ENCODE data around the gene GPC3.

The GPC3 gene

GRCh38 chrX:133569217-133569616, 416.2 kb downstream of the GPC3 start (continued):
- TF ChIP-seq ZBTB49 (tag by site-specific recombination; IDR thresholded peaks at IDR 0.05; ENCODE audit: low read depth) (no peak), ZNF366 (tag by site-specific recombination; conservative IDR thresholded peaks at IDR 0.05) (no peak), ZNF10 (tag by site-specific recombination; IDR thresholded peaks at IDR 0.05) (no peak), PRDM1 (tag by site-specific recombination; IDR thresholded peaks at IDR 0.05) (no peak), ZNF629 (tag by site-specific recombination; IDR thresholded peaks at IDR 0.05) (no peak), ZNF747 (tag by site-specific recombination; IDR thresholded peaks at IDR 0.05) (no peak), ZBTB20 (tag by site-specific recombination; IDR thresholded peaks at IDR 0.05) (no peak), ZNF433 (tag by site-specific recombination; IDR thresholded peaks at IDR 0.05; ENCODE audit: low read depth) (no peak)

- Histone ChIP-seq H3K36me3 (ENCODE audit: control insufficient read depth in 2 of 2, insufficient read depth in 1 of 2, low read length in 2 of 2) (no peaks in the 10 kb centered on the region), H3K4me3 (ENCODE audit: low read depth, low read length) (no peak overlapping the region), H3K4me1 (ENCODE audit: control insufficient read depth, insufficient read depth, low read length) (no peaks in the 10 kb centered on the region), H3K27ac (ENCODE audit: extremely low read depth, low read depth, low read length) (no peak overlapping the region), H3K9me3 (ENCODE audit: control insufficient read depth, insufficient read depth, low read depth, low read length) (no peaks in the 10 kb centered on the region)
- TF ChIP-seq ZNF202 (tag by site-specific recombination; IDR thresholded peaks at IDR 0.05; ENCODE audit: borderline replicate concordance) = no peak
- no peak for TF ChIP-seq ZNF24 (tag by site-specific recombination; IDR thresholded peaks at IDR 0.05)
- TF ChIP-seq ZBTB8A (tag by site-specific recombination; IDR thresholded peaks at IDR 0.05) = no peak
- ChIA-PET CTCF (no interaction called here), POLR2A (no interaction called here)
These were observed 417.3 kb downstream of the GPC3 start for GRCh38 chrX:133568109-133568508.

DNA sequence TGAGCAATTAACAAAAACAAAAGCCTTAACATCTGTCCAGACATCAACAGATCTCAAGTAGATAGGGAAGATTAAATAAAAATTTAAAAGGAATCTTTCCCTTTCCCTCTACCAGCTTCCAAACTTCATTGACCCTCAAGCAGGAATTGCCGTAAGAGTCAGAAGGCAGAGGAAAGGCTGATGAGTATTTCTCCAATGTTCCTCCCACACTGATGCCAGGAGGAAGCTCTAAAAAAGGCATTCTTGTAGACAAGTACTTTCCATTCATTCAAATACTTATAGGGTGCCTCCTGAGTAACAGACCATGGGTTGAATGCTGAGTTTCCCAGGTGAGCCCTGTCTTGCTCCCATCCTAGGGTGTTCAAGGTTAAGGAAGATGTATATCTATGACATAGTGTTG, 418.5 kb downstream of the GPC3 start:
- POLR2A ChIA-PET = no interaction called here
- H3K4me3 ChIP-seq (ENCODE audit: low read depth, low read length) = no peak overlapping the region
- no peak overlapping the region for H3K27ac ChIP-seq (ENCODE audit: extremely low read depth, low read depth, low read length)
- H3K36me3 ChIP-seq (ENCODE audit: control insufficient read depth in 2 of 2, insufficient read depth in 1 of 2, low read length in 2 of 2) = no peaks in the 10 kb centered on the region
- TF ChIP-seq ZNF132 (tag by site-specific recombination; IDR thresholded peaks at IDR 0.05; ENCODE audit: borderline replicate concordance) (no peak), ZNF837 (tag by site-specific recombination; IDR thresholded peaks at IDR 0.05) (no peak), ZNF211 (tag by site-specific recombination; IDR thresholded peaks at IDR 0.05; ENCODE audit: low read depth) (no peak), ZIC2 (tag by site-specific recombination; IDR thresholded peaks at IDR 0.05) (no peak)
- TF ChIP-seq, protein P1, sequence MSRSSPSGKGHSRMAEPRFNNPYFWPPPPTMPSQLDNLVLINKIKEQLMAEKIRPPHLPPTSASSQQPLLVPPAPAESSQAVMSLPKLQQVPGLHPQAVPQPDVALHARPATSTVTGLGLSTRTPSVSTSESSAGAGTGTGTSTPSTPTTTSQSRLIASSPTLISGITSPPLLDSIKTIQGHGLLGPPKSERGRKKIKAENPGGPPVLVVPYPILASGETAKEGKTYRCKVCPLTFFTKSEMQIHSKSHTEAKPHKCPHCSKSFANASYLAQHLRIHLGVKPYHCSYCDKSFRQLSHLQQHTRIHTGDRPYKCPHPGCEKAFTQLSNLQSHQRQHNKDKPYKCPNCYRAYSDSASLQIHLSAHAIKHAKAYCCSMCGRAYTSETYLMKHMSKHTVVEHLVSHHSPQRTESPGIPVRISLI (tag by site-specific recombination; IDR thresholded peaks at IDR 0.05) = no peak
- TF ChIP-seq, protein P2, sequence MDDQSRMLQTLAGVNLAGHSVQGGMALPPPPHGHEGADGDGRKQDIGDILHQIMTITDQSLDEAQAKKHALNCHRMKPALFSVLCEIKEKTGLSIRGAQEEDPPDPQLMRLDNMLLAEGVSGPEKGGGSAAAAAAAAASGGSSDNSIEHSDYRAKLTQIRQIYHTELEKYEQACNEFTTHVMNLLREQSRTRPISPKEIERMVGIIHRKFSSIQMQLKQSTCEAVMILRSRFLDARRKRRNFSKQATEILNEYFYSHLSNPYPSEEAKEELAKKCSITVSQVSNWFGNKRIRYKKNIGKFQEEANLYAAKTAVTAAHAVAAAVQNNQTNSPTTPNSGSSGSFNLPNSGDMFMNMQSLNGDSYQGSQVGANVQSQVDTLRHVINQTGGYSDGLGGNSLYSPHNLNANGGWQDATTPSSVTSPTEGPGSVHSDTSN (CRISPR knock-in tag; IDR thresholded peaks at IDR 0.05) = no peak
- no peaks in the 10 kb centered on the region for H3K9me3 ChIP-seq (ENCODE audit: control insufficient read depth, insufficient read depth, low read depth, low read length)
- H3K4me1 ChIP-seq (ENCODE audit: control insufficient read depth, insufficient read depth, low read length) = no peaks in the 10 kb centered on the region
- CTCF ChIA-PET = interaction anchor here (0.6 to 0.7 kb wide), 2 partner anchors 206 to 631 kb away, joined by 3 read pairs; no protein-coding TSS in a partner anchor

DNA sequence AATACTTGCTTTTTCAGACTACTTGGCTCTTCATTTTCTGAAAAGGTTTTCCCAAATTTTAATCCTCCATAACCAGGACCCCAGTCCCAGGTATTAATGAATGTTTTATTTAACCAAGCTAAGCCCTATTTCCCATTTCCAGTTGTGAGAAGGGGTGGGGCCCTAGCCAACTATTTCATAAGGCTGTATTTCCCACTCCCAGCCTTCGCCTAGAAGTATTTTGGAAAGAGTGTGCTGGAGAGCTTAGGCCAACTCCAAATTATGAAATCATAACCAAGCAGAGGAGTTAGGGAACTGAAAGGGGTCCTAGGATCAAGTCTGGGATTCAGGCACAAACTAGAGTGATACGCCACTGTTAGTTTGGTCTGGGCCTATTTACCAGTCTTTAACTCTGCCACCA, 421.7 kb downstream of the GPC3 start:
- CTCF ChIA-PET = interaction anchor here (0.6 kb wide), 1 partner anchor 760 kb away, joined by 4 read pairs; no protein-coding TSS in a partner anchor
- H3K36me3 ChIP-seq (ENCODE audit: control insufficient read depth in 2 of 2, insufficient read depth in 1 of 2, low read length in 2 of 2) = no peaks in the 10 kb centered on the region
- H3K9me3 ChIP-seq (ENCODE audit: control insufficient read depth, insufficient read depth, low read depth, low read length) = no peaks in the 10 kb centered on the region
- POLR2A ChIA-PET = no interaction called here
- H3K4me1 ChIP-seq (ENCODE audit: control insufficient read depth, insufficient read depth, low read length) = no peaks in the 10 kb centered on the region
- TF ChIP-seq ZNF274 (IDR thresholded peaks at IDR 0.05; ENCODE audit: low read length) = no peak
- no peak for TF ChIP-seq ZNF274 (tag by site-specific recombination; IDR thresholded peaks at IDR 0.05; ENCODE audit: borderline replicate concordance)
- TF ChIP-seq, protein P3, sequence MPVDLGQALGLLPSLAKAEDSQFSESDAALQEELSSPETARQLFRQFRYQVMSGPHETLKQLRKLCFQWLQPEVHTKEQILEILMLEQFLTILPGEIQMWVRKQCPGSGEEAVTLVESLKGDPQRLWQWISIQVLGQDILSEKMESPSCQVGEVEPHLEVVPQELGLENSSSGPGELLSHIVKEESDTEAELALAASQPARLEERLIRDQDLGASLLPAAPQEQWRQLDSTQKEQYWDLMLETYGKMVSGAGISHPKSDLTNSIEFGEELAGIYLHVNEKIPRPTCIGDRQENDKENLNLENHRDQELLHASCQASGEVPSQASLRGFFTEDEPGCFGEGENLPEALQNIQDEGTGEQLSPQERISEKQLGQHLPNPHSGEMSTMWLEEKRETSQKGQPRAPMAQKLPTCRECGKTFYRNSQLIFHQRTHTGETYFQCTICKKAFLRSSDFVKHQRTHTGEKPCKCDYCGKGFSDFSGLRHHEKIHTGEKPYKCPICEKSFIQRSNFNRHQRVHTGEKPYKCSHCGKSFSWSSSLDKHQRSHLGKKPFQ (tag by site-specific recombination; IDR thresholded peaks at IDR 0.05) = no peak
- TF ChIP-seq ZSCAN23 (tag by site-specific recombination; IDR thresholded peaks at IDR 0.05) = no peak
- TF ChIP-seq ZNF37A (tag by site-specific recombination; IDR thresholded peaks at IDR 0.05) = no peak
- no peak for TF ChIP-seq ZNF514 (tag by site-specific recombination; IDR thresholded peaks at IDR 0.05)
- no peak for TF ChIP-seq ZNF311 (tag by site-specific recombination; IDR thresholded peaks at IDR 0.05; ENCODE audit: borderline replicate concordance)
- TF ChIP-seq GLI4 (tag by site-specific recombination; IDR thresholded peaks at IDR 0.05) = no peak
- no peak for TF ChIP-seq ZEB2 (tag by site-specific recombination; IDR thresholded peaks at IDR 0.05)
- no peak for TF ChIP-seq ZNF2 (tag by site-specific recombination; IDR thresholded peaks at IDR 0.05)
- H3K4me3 ChIP-seq (ENCODE audit: low read depth, low read length) = no peak overlapping the region
- H3K27ac ChIP-seq (ENCODE audit: extremely low read depth, low read depth, low read length) = no peak overlapping the region

Measured in HEK293 (cell line).